SK-N-MC (cell line): ENCODE measurements around the gene TFB2M.

Source experiments
- EZH2 ChIP-seq: fragments of 200-600 bp; sonication (generic); IDR thresholded peaks from one replicate; pipeline ENCODE4 v1.6.1; 2017; ENCODE audit warnings: antibody characterized with exemption
- FOXP2 ChIP-seq: optimal IDR thresholded peaks from 2 replicates; pipeline ENCODE3; 2011; ENCODE audit warnings: mild to moderate bottlenecking, moderate library complexity; ENCODE audit not compliant: insufficient read depth; ENCODE audit errors: extremely low read length, control extremely low read depth
- POLR2AphosphoS5 ChIP-seq: IDR thresholded peaks from 2 replicates; pipeline ENCODE4 v1.6.1; 2012; ENCODE audit warnings: mild to moderate bottlenecking, low read depth, low read length, borderline replicate concordance

DNA sequence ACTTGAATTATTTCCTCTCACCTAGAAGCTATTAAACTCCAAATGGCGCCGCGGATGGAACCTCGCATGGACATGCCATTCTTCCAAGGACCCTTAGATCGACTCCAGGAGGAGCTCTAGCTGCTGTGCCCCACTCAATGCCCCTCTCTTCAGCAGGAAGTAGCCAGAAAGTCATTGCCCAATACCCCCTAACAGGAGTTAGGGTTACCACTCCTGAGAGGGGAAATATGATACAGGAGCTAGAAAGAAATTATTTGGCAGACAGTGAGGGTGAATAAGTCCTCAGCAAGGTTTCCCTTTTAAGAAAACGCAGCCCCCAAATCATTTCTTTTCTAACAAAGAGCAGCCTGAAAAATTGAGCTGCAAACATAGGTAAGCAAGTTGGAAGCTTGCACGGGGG, 28.6 kb downstream of the TFB2M start:
- no peak for TF ChIP-seq EZH2
- no peak for TF ChIP-seq POLR2AphosphoS5
- no peak for TF ChIP-seq FOXP2
